ENCODE results near the gene TMEM200C. TPM values are rescaled to one million over a fixed set of nuclear protein-coding genes. Genes with fewer than 3 reads are reported as not detected.

Gene TMEM200C
- total and polyA plus RNA-seq, 2 experiments from 2014 or later, result 13.5 to 40.8 TPM

DNA sequence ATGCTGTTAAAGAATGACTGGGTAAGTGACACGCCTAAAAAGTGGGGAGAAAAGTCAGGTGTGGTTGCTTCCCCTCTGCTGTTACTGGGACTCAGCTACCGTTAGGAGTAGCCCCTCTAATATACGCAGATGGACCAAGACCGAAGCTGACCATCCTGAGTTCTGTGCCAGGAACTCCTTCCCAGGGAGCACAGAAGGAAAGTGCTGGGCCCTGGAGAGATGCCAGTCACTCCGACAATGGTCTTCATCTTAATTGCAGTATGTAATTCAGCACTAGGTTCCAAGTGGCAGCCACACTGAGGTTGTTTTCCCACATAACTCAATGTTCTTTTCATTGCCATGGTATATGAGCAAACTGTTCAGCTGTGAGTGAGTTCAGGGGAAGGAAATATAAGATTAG is 19.6 kb upstream of the TMEM200C start:
- Histone ChIP-seq H3K27ac (no peak overlapping the region), H3K9me3 (ENCODE audit: low read depth) (no peaks in the 10 kb centered on the region), H3K4me3 (no peak overlapping the region), H3K36me3 (no peaks in the 10 kb centered on the region), H3K4me1 (ENCODE audit: low read depth) (no peaks in the 10 kb centered on the region), H3K27me3 (no peaks in the 10 kb centered on the region)
- TF ChIP-seq, protein P1, sequence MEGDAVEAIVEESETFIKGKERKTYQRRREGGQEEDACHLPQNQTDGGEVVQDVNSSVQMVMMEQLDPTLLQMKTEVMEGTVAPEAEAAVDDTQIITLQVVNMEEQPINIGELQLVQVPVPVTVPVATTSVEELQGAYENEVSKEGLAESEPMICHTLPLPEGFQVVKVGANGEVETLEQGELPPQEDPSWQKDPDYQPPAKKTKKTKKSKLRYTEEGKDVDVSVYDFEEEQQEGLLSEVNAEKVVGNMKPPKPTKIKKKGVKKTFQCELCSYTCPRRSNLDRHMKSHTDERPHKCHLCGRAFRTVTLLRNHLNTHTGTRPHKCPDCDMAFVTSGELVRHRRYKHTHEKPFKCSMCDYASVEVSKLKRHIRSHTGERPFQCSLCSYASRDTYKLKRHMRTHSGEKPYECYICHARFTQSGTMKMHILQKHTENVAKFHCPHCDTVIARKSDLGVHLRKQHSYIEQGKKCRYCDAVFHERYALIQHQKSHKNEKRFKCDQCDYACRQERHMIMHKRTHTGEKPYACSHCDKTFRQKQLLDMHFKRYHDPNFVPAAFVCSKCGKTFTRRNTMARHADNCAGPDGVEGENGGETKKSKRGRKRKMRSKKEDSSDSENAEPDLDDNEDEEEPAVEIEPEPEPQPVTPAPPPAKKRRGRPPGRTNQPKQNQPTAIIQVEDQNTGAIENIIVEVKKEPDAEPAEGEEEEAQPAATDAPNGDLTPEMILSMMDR (IDR thresholded peaks at IDR 0.05; ENCODE audit: low read depth, low read length), result no peak
- DNase-seq (ENCODE audit: low read depth in 1 of 2, low spot score in 1 of 2), result no peak

DNA sequence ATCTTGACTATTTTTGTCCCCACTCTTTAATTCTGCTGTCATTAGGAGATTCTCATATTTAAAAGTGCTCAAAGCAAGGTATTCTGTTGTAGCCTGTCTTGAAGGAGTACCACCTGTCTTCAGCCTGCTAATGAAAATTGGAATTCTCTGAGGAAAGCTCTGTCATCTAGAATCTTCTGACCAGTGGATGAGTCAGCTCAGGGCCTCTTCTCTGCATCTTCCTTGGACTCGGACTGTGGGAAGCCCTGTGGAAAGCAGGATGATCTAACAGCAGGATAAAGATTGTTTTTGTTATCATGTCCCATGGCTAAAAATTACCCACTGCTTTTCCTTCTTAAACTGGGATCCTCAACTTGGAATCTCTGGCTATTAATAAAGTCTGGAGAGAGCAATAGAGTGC is 18.7 kb upstream of the TMEM200C start:
- Histone ChIP-seq H3K9me3 (ENCODE audit: low read depth) (no peaks in the 10 kb centered on the region), H3K27me3 (no peaks in the 10 kb centered on the region), H3K4me1 (ENCODE audit: low read depth) (no peaks in the 10 kb centered on the region), H3K36me3 (no peaks in the 10 kb centered on the region), H3K27ac (no peak overlapping the region), H3K4me3 (no peak overlapping the region)
- DNase-seq (ENCODE audit: low read depth in 1 of 2, low spot score in 1 of 2), result no peak
- TF ChIP-seq, protein P1 (IDR thresholded peaks at IDR 0.05; ENCODE audit: low read depth, low read length), result no peak

DNA sequence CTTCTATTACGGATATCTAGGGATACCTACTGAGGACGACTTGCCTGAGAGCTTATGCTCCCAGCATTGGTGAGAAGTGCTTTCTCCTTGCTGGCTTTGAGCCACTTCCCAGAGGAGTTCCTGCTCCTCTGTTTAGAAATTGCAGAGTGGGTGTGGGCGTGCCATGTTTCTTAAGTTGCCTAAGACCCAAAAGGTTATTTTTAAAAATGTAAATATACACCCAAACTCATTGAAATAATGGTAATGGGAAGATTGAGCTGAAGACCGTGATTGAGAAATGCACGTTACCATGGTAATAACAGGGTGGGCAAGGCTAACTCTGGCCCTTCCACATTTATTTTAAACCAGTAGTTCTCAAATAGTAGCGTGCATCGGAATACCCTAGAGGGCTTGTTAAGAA is 17.2 kb upstream of the TMEM200C start:
- Histone ChIP-seq H3K9me3 (ENCODE audit: low read depth) (no peaks in the 10 kb centered on the region), H3K27me3 (no peaks in the 10 kb centered on the region), H3K36me3 (no peaks in the 10 kb centered on the region), H3K27ac (no peak overlapping the region), H3K4me1 (ENCODE audit: low read depth) (no peaks in the 10 kb centered on the region), H3K4me3 (no peak overlapping the region)
- DNase-seq (ENCODE audit: low read depth in 1 of 2, low spot score in 1 of 2), result no peak
- TF ChIP-seq, protein P1 (IDR thresholded peaks at IDR 0.05; ENCODE audit: low read depth, low read length), result no peak

DNA sequence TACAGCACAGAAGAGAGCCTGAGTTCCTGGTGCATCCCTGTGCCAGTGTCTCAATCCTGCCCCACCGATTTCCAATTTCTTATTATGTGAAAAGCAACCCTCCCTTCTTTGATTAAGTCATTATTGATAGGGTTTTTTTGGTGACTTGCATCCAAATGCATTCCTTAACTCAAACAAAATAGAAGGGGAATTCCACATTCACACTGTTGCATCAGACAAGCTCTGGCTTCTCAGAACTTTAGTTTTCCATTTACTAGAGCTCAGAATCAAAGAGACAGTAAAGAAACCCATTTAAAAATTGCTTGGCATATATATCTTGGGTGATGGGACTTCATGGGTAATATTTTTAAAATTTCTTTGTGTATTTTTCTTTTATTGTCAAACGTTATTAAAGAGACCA is 13.8 kb upstream of the TMEM200C start:
- TF ChIP-seq, protein P1 (IDR thresholded peaks at IDR 0.05; ENCODE audit: low read depth, low read length), result no peak
- H3K27ac ChIP-seq, result no peak overlapping the region
- H3K36me3 ChIP-seq, result no peaks in the 10 kb centered on the region
- H3K4me3 ChIP-seq, result no peak overlapping the region
- no peaks in the 10 kb centered on the region for H3K4me1 ChIP-seq (ENCODE audit: low read depth)
- DNase-seq (ENCODE audit: low read depth in 1 of 2, low spot score in 1 of 2), result no peak
- no peaks in the 10 kb centered on the region for H3K27me3 ChIP-seq
- no peaks in the 10 kb centered on the region for H3K9me3 ChIP-seq (ENCODE audit: low read depth)

DNA sequence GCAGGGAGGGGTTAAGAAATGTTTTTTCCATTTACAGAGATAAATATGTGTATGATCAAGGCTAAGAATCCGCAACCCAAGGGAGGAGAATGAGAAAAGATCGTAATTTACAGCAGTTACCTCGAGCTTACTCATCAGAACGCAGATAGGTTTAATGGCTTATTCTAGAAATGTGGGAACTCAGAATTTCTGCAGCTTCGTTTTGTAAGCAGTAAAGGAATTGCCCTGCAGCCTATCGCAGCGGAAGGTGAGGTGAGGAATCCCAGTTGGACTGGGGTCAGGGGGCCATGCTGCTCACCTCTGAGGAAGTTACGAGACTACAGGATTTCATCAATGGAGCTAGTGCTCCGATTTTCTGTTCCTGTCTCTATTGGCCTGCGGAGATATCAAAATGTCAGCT is 8.1 kb upstream of the TMEM200C start:
- Histone ChIP-seq H3K27me3 (no peaks in the 10 kb centered on the region), H3K4me1 (ENCODE audit: low read depth) (no peaks in the 10 kb centered on the region), H3K4me3 (no peak overlapping the region), H3K9me3 (ENCODE audit: low read depth) (no peaks in the 10 kb centered on the region), H3K27ac (no peak overlapping the region), H3K36me3 (no peaks in the 10 kb centered on the region)
- TF ChIP-seq, protein P1 (IDR thresholded peaks at IDR 0.05; ENCODE audit: low read depth, low read length), result no peak
- DNase-seq (ENCODE audit: low read depth in 1 of 2, low spot score in 1 of 2), result no peak

DNA sequence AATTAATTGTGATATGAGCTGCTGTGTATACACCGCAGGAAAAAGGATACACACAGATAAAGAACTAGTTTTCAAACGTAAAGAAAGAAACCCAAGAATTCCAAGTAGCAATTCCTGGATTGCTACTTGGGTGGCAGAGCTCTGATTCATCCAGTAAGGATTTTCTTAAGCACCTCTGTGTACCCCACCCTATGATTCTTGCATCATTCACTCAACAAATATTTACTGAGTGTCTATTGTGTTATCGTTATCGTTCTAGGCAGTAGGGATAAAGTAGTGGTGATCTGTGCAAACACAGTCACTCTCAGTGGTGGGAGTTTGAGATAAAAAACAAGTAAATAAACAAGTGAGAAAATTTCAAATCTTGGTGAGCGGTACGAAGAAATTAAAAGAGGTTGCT is 4.9 kb upstream of the TMEM200C start:
- DNase-seq (ENCODE audit: low read depth in 1 of 2, low spot score in 1 of 2), result no peak
- H3K27ac ChIP-seq, result no peak overlapping the region
- no peaks in the 10 kb centered on the region for H3K36me3 ChIP-seq

More for the DNA sequence above, 4.9 kb upstream of the TMEM200C start:
- Histone ChIP-seq H3K27me3 (no peaks in the 10 kb centered on the region), H3K4me1 (ENCODE audit: low read depth) (peaks cover 5% of the 10 kb centered on the region), H3K9me3 (ENCODE audit: low read depth) (no peaks in the 10 kb centered on the region), H3K4me3 (no peak overlapping the region)
- TF ChIP-seq, protein P1 (IDR thresholded peaks at IDR 0.05; ENCODE audit: low read depth, low read length), result no peak
